GM19397 (cell line): ENCODE data around the gene NNMT.

Experiments used
- ATAC-seq: cut with Tn5 transposase; IDR thresholded peaks from one replicate; pipeline ENCODE4 v1.9.1; 2021; ENCODE audit warnings: mild to moderate bottlenecking, moderate library complexity; ENCODE audit not compliant: unreplicated experiment

Gene NNMT

DNA sequence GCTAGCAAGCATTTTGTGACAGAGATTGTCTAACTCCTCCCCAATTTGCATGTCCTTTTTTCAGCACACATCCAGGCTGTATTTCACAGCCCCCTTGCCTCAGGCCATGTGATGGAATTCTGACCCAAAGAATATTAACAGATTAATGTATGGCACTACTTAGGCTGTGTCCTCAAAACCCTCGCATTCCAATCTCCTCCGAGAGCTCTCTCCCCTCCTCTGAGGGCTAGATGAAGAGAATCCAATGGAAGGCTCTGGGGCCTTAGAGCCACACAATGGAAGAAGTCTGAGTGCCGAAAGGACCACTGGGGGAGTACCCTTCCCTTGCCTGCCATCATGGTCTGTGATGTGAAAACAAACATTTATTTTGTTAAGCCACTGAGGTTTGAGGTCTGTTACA, 13.7 kb upstream of the NNMT start:
- ATAC-seq = no peak

DNA sequence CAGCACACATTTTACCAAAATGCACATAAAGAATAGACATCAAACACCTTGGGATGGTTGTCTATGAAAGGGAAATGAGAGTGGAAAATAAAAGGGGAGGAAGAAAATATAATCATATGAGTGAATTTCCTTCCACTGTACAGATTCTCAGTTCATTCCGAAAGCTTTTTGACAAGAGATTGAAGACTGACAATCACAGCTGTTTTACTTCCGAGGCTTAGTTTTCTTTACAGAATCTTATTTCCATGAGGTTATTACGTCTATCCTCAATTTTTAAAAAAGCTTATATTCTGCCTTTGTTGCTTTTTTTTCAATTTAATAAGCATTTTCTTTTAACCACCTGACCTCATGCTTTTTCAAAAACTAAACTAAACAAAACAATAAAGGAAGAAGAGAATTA, 12.8 kb upstream of the NNMT start:
- ATAC-seq = no peak

DNA sequence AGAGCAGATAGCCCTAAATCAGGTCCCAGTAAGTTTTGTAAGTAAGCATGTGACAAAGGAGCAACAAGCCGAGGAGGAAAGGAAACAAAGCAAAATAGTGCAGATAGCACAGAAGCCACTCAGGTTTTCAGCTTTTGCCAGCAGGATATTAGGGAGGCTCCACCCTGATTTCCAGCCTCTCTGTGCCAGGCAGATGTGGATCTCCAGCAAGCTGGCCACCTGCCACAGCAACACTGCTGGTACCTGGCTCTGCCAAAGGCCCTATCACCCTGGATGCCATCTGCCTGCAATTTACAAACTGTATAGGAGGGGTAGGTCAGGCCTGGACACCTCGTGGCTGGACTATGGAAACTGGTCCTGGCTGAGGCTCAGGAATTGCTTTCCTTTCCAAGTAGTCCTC, 12.2 kb upstream of the NNMT start:
- no peak for ATAC-seq

DNA sequence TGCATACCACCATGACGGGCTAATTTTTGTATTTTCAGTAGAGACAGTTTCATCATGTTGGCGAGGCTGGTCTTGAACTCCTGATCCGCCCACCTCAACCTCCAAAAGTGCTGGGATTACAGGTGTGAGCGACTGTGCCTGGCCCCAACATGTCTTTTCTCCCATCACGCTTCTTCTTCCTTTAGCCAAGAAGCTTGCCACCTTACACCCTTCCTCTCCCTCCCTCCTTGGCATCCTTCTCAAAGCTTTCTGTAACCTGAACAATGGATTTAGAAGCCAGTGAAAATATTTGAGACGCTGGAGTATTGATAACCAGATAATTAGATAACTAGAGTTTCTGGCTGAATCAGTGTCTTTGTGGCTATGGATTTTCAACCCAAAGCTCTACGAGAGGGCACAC, 11.3 kb upstream of the NNMT start:
- ATAC-seq = no peak

DNA sequence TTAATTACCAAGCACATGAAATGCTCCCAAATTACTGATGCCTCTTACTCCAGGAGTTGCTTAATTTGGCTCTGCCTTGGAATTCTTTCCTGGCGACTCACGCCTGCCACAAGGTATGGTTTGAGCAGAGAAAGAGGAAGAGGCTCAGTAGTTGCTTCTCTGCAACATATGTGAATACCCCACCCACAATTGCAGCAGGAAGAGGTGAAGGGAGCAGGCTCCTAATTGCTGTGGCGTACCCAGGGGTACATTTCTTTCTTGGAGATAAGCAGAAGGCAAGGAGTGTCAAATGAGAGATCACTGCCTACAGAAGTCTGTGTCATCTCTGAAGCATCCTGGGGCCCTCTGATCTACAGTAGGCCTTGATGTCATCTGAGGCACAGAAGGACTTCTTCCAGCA, 10.6 kb upstream of the NNMT start:
- no peak for ATAC-seq

DNA sequence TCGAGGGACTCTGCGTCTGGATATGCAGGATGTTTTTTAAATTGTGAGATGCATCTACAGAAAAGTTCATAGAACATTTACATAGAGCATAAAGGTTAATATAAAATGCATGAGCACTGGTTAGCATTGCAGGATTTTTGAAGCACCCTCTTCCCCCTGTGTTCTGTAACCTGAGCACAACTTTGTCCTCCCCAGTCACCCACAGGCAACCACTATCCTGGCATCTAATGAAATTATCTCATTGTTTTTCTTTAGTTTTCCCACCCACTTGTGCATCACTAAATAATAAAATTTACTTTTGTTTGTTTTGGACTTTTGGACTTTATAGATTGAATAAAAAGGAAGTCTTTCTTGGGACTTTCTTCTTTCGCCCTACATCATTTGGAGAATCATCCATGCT, 10.0 kb upstream of the NNMT start:
- ATAC-seq = no peak

DNA sequence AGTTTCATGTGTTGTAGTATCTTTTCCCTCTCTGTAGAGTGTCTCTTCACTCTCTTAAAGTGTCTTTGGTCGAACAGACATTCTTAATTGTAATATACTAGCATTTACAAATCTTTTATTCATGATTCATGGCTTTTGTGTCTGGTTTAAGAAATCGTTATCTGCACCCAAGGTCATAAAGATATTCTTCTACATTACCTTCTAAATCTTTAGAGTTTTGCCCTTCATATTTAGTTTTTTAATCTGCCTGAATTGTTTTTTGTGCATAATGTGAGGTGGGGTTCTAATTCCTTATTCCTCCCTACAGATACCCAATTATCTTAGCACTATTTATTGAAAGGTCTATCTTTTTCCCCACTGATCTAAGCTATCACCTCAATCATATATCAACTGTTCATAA, 9.0 kb upstream of the NNMT start:
- ATAC-seq = no peak

DNA sequence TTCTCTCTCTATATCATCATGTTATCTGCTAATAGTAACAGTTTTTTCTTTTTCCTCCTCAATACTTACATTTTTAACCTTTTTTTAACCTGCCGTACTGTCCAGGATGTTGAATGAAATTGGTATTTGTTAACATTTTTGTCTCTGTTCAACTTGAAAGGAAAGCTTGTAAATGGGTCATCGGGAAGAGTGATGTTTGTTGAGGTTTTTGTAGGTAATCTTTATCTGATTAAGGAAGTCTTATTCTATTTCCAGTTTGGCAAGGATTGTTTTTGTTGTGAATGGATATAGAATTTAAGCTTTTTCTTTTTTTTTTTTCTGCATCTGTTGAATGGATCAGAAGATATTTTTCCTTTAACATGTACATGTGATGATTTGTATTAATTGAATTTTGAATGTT, 8.1 kb upstream of the NNMT start:
- ATAC-seq = no peak

DNA sequence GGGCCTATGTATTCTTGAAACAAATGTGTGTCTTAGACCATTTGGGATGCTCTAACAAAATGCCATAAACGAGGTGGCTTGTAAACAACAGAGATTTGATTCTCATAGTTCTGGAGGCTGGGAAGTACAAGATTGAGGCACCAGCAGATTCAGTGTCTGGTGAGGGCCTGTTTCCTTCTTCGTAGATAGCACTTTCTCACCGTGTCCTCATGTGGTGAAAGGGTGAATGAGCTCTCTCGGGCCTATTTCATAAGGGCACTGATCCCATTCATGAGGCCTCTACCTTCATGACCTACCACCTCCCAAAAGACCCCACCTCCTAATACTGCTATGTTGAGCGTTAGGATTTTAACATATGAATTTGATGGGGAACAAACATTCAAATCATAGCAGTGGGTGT, 6.4 kb upstream of the NNMT start:
- no peak for ATAC-seq

DNA sequence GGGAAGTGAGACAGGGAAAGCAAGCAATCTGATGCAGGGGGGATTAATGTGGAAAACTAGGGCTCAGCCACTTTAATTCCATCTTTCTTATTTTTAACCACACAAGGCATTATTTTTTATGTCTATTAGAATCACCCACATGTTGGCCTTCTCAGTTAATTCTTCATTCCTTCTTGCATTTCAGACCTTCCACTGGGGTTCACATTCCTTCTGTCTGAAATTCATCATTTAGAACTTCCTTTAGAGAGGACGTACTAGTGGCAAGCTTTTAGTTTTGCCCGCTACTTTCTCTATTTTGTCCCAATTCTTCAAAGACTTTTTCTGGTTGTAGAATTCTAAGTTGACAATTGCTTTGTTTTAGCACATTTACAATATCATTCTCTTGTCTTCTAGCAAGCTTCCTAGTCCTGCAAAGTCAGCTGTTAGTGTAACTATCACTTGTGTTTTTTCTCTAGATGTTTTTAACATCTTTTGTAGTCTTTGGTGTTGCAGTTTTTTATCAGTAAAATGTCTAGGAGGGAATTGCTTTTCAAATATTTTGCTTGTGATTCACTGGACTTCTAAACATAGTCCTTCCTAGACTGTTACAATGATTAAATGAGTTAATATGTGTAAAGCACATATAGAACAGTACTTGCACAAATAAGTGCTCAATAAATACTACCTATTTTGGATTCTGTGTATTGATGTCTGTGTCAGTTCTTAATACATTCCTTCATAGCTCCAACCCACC, 5.5 kb upstream of the NNMT start:
- ATAC-seq = no peak

DNA sequence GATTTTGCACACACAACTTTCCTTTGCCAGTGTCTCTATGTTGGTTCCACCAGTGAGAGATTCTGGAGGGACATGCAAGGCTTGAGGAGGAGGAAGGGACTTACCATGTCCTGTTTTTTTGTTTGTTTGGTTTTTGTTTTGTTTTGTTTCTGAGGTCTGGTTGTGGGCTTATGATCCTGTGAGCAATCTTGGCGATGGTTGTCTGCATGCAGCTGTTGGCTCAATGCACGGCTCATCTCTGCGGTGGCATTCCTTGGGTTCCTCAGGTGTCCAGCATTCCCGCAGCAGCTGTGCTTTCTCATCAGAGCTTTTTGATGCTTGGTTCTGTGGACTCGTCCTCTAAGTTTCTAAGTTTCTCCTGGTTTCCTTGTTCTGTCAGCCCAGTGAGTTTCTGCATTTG, 4.8 kb upstream of the NNMT start:
- ATAC-seq = no peak

DNA sequence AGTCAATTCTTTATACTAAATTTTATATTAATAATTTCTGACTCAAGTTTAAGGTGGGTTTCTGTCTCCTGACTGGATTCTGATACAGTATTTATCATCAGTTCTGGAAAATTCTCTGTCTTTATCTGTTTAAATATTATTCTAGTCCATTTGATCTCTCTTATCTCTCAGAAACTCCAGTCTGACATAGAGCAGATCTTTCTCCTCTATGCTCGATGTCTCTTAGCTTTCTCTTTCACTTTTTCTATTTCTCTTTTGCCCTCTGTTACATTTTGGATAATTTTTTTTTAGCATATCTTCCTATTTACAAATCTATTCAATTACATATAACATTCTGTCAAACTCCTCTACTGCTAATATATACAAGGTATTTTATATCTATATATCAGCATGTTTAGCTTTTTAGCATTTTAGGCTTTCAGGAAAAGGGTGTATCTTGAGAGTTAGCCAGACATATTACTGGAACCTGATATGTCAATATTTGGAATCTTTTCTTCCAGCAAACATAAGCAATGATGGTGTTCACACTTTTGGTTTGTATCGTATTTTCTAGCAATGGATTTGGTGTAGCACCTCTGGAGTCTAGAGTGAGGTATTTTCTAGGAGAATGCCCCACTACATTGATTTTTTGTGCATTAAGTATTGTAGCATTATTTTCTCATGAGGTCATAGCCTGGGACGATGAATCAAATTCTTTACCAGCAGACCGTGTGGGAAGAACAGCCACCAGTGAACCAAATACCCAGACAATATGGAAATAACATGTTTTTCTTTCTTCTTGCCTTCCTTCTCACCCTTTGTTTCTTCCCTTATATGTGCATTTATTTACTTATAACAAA, 4.1 kb upstream of the NNMT start:
- no peak for ATAC-seq

DNA sequence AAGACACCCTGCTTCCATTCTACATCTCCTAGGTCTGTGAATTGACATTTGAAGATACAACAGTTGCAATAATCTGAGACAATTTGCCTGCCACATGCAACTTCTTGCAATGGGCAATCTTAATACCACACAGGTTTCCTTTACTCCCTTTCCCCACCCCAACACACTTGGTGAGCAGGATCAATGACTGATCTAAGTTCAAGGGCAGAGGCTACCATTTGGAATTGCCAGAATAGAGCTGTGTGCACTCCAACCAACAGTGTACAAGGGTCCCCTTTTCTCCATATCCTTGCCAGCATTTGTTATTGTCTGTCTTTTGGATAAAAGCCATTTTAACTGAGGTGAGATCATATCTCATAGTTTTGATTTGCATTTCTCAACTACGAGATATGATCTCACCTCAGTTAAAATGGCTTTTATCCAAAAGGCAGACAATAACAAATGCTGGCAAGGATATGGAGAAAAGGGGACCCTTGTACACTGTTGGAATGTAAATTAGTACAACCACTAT, 2.9 kb upstream of the NNMT start:
- ATAC-seq = no peak

DNA sequence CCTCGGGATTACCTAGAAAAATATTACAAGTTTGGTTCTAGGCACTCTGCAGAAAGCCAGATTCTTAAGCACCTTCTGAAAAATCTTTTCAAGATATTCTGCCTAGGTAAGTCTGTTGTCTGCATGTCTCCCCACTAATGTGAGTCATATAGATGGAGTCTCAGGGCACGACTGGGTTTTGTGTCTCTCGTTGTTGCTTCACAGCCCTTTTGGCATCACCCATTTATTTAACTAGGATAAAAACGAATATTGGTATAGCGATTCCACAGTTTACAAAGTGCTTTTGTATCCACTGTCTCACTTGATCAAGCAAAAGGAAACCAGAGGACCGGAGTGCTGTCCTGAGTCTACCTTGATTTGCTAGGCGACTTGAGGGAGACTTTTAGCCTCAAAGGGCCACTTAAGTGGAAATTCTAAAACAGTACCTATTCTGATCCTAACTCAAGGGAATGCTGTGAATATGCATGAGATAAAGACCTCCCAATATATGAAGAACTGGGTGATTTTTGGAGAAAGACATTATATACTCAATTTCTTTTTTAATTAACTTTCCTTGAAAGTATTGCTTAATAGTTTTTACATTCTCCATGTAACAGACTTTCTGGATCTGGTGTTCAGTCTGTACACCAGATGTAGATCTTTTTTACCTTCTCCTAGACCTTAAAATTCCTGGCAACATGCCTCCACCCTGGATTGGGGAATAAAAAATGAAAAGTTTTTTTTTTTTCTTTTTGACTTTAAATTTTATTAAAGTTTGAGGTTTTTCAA, 590 bp downstream of the NNMT start:
- no peak for ATAC-seq

DNA sequence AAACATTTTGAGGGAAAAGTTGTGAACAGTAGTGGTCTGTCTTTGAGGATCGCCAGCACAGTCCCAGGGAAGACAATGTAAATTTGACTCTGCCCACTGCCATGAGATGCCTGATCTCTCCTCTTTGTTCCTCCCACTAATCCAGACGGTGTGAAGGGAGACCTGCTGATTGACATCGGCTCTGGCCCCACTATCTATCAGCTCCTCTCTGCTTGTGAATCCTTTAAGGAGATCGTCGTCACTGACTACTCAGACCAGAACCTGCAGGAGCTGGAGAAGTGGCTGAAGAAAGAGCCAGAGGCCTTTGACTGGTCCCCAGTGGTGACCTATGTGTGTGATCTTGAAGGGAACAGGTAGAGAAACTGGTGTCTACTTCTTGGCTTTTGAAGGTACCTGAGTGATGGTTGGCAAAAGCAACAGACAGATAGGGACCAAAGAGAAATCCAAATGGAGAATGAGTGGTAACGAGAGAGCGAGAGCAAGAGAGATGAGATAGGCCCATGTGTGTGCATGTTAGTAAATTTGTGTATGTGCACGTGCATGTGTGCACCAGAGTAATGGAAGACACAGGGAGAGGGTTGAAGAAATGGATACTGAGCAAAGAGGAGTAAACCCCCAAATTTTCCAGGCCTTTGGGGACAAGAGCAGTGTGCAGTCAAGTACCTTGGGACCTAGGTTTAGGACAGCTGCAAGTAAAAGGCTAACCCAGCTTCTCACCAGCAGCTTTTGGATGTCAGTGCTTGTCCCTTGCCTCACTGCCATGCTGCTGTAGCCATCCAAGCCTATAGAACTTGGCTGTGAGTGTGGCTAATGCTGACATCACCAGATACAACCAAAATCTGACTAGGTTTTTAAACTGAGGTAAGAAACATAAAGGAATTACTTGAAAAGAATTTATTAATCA, 1.9 kb downstream of the NNMT start:
- ATAC-seq = no peak

DNA sequence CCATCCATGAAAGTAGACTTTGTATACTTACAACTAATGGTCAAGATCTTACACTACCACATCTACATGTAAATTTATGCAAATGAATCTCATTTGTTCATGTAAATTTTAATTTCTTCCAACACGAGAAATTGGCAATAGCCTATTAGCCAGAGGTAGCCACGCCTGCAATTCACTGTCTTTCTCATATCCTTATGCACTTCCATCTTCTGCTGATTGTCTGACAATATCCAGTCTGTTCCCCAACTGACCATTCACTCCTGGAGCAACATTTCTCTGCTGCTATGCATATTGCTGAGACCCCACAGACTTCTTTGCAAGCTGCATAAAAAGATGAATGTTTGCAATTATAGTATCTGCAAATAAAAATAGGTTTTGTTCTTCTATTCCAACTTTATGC, 2.5 kb downstream of the NNMT start:
- ATAC-seq = no peak

DNA sequence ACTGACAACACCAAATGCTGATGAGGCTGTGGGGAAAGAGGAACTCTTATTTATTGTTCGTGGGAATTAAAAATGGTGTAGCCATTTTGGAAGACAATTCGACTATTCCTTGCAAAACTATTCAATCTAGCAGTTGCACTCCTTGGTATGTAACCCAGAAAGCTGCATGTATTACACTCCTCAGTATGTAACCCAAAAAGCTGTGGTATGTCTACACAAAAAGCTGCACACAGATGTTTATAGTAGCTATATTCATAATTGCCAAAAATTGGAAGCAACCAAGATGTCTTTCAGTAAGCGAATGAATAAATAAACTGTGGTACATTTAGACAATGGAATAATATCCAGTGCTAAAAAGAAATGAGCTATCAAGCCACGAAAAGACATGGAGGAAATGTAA, 4.9 kb downstream of the NNMT start:
- no peak for ATAC-seq

DNA sequence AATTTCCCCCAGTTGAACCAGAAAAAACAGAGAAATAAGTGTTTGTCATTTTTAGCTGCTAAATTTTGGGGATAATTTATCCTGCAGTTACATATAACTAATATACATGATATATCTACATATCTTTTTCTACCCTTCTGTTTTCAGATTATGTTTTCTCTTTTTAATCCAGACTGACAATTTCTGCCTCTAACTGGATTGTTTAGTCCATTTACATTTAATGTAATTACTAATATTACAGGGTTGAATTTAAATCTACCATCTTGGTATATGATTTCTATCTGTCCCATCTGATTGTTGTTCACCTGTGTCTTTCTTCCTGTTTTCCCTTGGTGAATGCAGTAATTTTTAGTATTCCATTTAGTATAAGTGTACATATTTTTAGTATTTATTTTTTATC, 5.7 kb downstream of the NNMT start:
- ATAC-seq = no peak

DNA sequence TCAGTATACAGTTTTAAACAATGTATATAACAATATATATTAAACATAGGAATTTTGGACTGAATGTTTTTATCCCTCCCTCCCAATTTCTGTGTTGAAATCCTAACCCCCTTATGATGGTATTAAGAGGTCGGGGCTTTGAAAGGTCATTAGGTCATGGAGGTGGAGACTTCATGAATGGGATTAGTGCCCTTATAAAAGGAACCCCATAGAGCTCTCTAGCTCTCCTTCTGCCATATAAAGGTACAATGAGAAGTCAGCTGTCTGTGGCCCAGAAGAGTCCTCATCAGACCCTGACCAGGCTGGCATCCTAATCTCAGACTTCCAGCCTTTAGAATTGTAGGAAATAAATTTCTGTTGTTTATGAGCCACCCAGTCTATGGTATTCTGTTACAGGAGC, 6.5 kb downstream of the NNMT start:
- no peak for ATAC-seq

DNA sequence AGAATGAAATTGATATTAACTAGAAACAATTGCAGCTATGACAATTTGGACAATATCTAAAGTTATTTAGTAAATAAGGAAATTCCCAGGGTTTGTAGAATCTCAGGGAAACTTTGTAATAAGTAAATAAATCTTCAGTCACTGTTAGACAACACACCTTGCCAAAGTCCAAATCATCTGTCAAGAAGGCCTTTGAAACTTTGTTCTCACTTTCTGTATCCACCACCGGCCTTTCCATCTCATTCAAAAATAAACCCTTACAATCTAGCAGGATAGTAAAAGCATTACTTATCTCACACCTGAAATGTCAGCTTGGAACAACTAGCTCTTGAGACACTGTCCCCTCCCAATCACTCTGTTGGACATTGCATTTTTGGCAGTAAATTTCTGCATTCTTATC, 7.9 kb downstream of the NNMT start:
- no peak for ATAC-seq

DNA sequence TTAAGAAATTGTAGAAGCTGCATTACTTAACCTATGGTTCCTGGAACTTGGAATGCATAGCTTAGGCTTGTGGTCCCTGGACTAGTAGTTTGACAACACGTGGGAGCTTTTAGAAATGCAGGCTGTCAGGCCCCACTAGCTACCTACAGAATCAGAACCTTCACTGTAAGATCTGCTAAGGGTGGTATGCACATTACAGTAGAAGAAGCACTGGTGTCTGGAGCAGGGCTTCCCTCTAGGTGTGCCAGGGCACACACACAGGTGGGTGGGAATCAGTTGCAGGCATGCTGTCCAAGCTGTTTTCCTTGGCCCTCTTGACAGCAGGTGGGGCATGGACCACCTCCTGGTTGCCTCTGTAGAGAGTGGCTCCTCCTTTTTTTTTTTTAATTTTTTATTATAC, 8.8 kb downstream of the NNMT start:
- no peak for ATAC-seq
